HepG2 (cell line): Measurements from ENCODE around the gene GTF2H3. TPM values are rescaled to one million over a fixed set of nuclear protein-coding genes. Genes with fewer than 3 reads are reported as not detected.
A peak's percentile ranks its signal among the peaks of the same experiment; 100 is the strongest.

Experiments used
- AHDC1 ChIP-seq: sonication (generic); formaldehyde crosslinking; IDR thresholded peaks from 2 replicates; pipeline ENCODE4 v1.5.1; 2020; ENCODE audit warnings: mild to moderate bottlenecking, missing genetic modification reagents, borderline replicate concordance
- CBX1 ChIP-seq: IDR thresholded peaks from one replicate; pipeline ENCODE4 v1.6.1; 2016; ENCODE audit warnings: antibody characterized with exemption, low read depth
- FOXA3 ChIP-seq: IDR thresholded peaks from 2 replicates; pipeline ENCODE4 v1.6.1; 2016; ENCODE audit warnings: missing genetic modification reagents, missing compliant biosample characterization
- GLI4 ChIP-seq: sonication (generic); formaldehyde crosslinking; IDR thresholded peaks from 2 replicates; pipeline ENCODE4 v1.5.1; 2020; ENCODE audit warnings: missing genetic modification reagents, mild to moderate bottlenecking, moderate library complexity, borderline replicate concordance
- HMG20B ChIP-seq: conservative IDR thresholded peaks from 2 replicates; pipeline ENCODE4 v1.6.1; 2016; ENCODE audit warnings: missing genetic modification reagents, missing compliant biosample characterization
- KDM1A ChIP-seq: IDR thresholded peaks from 2 replicates; pipeline ENCODE4 v1.6.1; 2016; ENCODE audit warnings: missing compliant biosample characterization
- KLF12 ChIP-seq: sonication (generic); formaldehyde crosslinking; IDR thresholded peaks from 2 replicates; pipeline ENCODE4 v1.4.0; 2020; ENCODE audit warnings: missing genetic modification reagents, borderline replicate concordance
- MTF1 ChIP-seq: sonication (generic); formaldehyde crosslinking; IDR thresholded peaks from 2 replicates; pipeline ENCODE4 v1.5.0; 2020; ENCODE audit warnings: missing genetic modification reagents
- PAF1 ChIP-seq: IDR thresholded peaks from 2 replicates; pipeline ENCODE4 v1.6.1; 2016; ENCODE audit warnings: missing genetic modification reagents, missing compliant biosample characterization
- PAX8 ChIP-seq: sonication (generic); formaldehyde crosslinking; IDR thresholded peaks from 2 replicates; pipeline ENCODE4 v1.8.0; 2022; ENCODE audit warnings: mild to moderate bottlenecking, missing genetic modification reagents, borderline replicate concordance
- REL ChIP-seq: sonication (generic); formaldehyde crosslinking; conservative IDR thresholded peaks from 2 replicates; pipeline ENCODE4 v1.8.0; 2022; ENCODE audit warnings: mild to moderate bottlenecking, missing genetic modification reagents, moderate library complexity
- SETDB1 ChIP-seq: sonication (generic); formaldehyde crosslinking; IDR thresholded peaks from 2 replicates; pipeline ENCODE4 v1.5.1; 2020; ENCODE audit warnings: missing genetic modification reagents, mild to moderate bottlenecking, borderline replicate concordance
- SRSF1 ChIP-seq: fragments of 200-400 bp; formaldehyde crosslinking; optimal IDR thresholded peaks from 2 replicates; pipeline ENCODE3; 2017; ENCODE audit warnings: mild to moderate bottlenecking, low read depth, low read length, moderate library complexity
- STAG1 ChIP-seq: sonication (generic); formaldehyde crosslinking; IDR thresholded peaks from 2 replicates; pipeline ENCODE4 v1.4.0; 2020; ENCODE audit warnings: missing genetic modification reagents
- ZBTB21 ChIP-seq: sonication (generic); formaldehyde crosslinking; IDR thresholded peaks from 2 replicates; pipeline ENCODE4 v1.4.0; 2020; ENCODE audit warnings: missing genetic modification reagents
- ZFP36 ChIP-seq: fragments of 150-350 bp; IDR thresholded peaks from 2 replicates; pipeline ENCODE4 v1.6.1; 2018; ENCODE audit warnings: borderline replicate concordance, low read length, low read depth; ENCODE audit not compliant: partially characterized antibody
- ZNF234 ChIP-seq: sonication (generic); formaldehyde crosslinking; conservative IDR thresholded peaks from 2 replicates; pipeline ENCODE4 v1.5.1; 2020; ENCODE audit warnings: mild to moderate bottlenecking, missing genetic modification reagents
- ZNF264 ChIP-seq: sonication (generic); formaldehyde crosslinking; IDR thresholded peaks from 2 replicates; pipeline ENCODE4 v1.4.0; 2020; ENCODE audit warnings: missing genetic modification reagents
- ZNF333 ChIP-seq: sonication (generic); formaldehyde crosslinking; IDR thresholded peaks from 2 replicates; pipeline ENCODE4 v1.4.0; 2020; ENCODE audit warnings: mild to moderate bottlenecking, missing genetic modification reagents, borderline replicate concordance
- ZNF503 ChIP-seq: sonication (generic); formaldehyde crosslinking; IDR thresholded peaks from 2 replicates; pipeline ENCODE4 v1.4.0; 2020; ENCODE audit warnings: missing genetic modification reagents
- ZNF563 ChIP-seq: sonication (generic); formaldehyde crosslinking; IDR thresholded peaks from 2 replicates; pipeline ENCODE4 v1.8.0; 2022; ENCODE audit warnings: mild to moderate bottlenecking, moderate library complexity, missing genetic modification reagents
- ZNF768 ChIP-seq: sonication (generic); formaldehyde crosslinking; IDR thresholded peaks from 2 replicates; pipeline ENCODE4 v1.4.0; 2020; ENCODE audit warnings: missing genetic modification reagents
- ZSCAN21 ChIP-seq: sonication (generic); formaldehyde crosslinking; IDR thresholded peaks from 2 replicates; pipeline ENCODE4 v1.8.0; 2022; ENCODE audit warnings: mild to moderate bottlenecking, missing genetic modification reagents, moderate library complexity, borderline replicate concordance
- polyA plus RNA-seq, 8 experiments: library from polyadenylated mRNA; depleted of rRNA in 3 of 8; stranded (reverse) in 7 of 8; unstranded in 1 of 8; fragments of >200 nt; fragmentation: Illumina TruSeq in 4 of 8; extraction: Trizol in 4 of 8; gene quantifications; 2 replicates each; pipeline versions ENCODE4 v1.2.1 to v1.2.3, GENCODE V29; 2011 to 2016; ENCODE audit warnings: low read depth in 4 of 8, missing spikeins in 1 of 8, mixed read lengths in 1 of 8; ENCODE audit not compliant: insufficient read depth in 1 of 8
- total RNA-seq, 5 experiments: library from RNA; depleted of rRNA; stranded (reverse); fragments of >200 nt; fragmentation: Illumina TruSeq; extraction: Trizol; gene quantifications; 2 replicates each; pipeline ENCODE4 v1.2.3, GENCODE V29; 2016; ENCODE audit warnings: low read depth in 1 of 5

Gene GTF2H3
- total and polyA plus RNA-seq, 2 of the 13 experiments (the other 11 are each of a cell fraction or from before 2014, with no cell fraction given): 35.8 to 58.8 TPM

- TF ChIP-seq FOXA3 (CRISPR knock-in tag) (peak; percentile 70), GLI4 (peak; percentile 75), ZBTB21 (CRISPR knock-in tag) (no peak), ZNF768 (CRISPR knock-in tag) (peak; percentile 88), SRSF1 (peak; percentile 47), PAX8 (0 out of 2 replicates have a peak, but pooled peaks have one; percentile 70), ZNF563 (CRISPR knock-in tag) (peak; percentile 93), ZNF234 (no peak), REL (CRISPR knock-in tag) (peak; percentile 80), KDM1A (no peak), HMG20B (CRISPR knock-in tag) (no peak), KLF12 (CRISPR knock-in tag) (peak; percentile 52; the same call in 1 of the 2 replicates), PAF1 (no peak), ZFP36 (no peak), AHDC1 (CRISPR knock-in tag) (no peak; the same call in 1 of the 2 replicates), CBX1 (peak; percentile 89), SETDB1 (no peak), MTF1 (CRISPR knock-in tag) (no peak), ZSCAN21 (CRISPR knock-in tag) (peak; percentile 91; the same call in 1 of the 2 replicates), ZNF264 (CRISPR knock-in tag) (0 out of 2 replicates have a peak, but pooled peaks have one; percentile 17), ZNF503 (peak; percentile 83), STAG1 (peak; percentile 81), ZNF333 (CRISPR knock-in tag) (peak; percentile 84)
Observed at GRCh38 chr12:123601602-123602489, 31.8 kb upstream of the GTF2H3 start, which contains the start of gene DDX55 (continued).
